ENCODE results near the gene BMPR1B.
A peak's percentile ranks its signal among the peaks of the same experiment; 100 is the strongest.

The BMPR1B gene

DNA sequence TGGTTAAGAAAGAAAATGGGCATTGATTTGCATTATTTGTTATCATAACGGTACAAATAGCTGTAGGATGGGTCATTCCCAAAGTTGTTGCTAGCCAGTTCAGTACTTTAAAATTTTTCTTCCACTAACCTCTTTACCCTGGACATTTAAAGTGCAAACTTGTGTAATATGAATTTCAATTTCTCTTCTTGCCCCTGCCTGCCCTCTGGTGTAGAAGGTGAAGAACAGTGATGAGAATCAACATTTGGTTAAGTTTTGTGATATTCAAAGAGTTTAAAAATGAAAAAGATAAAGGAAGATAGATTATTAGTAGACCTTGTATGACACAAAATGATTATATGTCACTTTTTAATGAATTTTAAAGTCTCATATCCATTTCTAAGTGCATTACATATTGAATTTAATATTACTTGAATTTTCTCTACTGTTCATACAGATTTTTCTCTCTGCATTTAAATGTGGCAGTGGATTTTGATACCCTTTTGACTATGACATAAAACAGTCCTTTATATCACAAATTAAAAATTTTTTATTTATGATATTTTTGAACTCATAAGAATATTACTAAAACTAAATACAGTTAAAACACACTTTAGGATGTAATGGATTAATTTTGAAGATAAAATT, 337.7 kb downstream of the BMPR1B start:
- DNase-seq (peak; percentile 65), ATAC-seq (ENCODE audit: insufficient read depth, low read depth) (peak; percentile 29; the same call in 1 of the 3 replicates)
- peak overlapping the region; percentile 63; the same call in 1 of the 2 replicates for H3K4me2 ChIP-seq (ENCODE audit: insufficient read depth, low read length)
- H3K9me3 ChIP-seq (ENCODE audit: insufficient read depth, low read length, severe bottlenecking), result no peaks in the 10 kb centered on the region
- peaks cover 48% of the 10 kb centered on the region for H3K4me1 ChIP-seq (ENCODE audit: insufficient read depth, low read length)
- peak overlapping the region in 1 of 2 experiments; percentile 15; a peak in 1 of 4 replicates for H3K4me3 ChIP-seq (ENCODE audit: low read depth in 1 of 2, low read length in 2 of 2)
- H3K36me3 ChIP-seq (ENCODE audit: insufficient read depth, low read length), result peaks cover 13% of the 10 kb centered on the region
- no peaks in the 10 kb centered on the region for H3K27me3 ChIP-seq (ENCODE audit: insufficient read depth, low read length, poor library complexity)
- H3K27ac ChIP-seq (ENCODE audit: low read length), result peak overlapping the region; percentile 65
- peaks cover 91% of the 10 kb centered on the region for H3K79me2 ChIP-seq (ENCODE audit: insufficient read depth, low read length)
- TF ChIP-seq, protein P1, sequence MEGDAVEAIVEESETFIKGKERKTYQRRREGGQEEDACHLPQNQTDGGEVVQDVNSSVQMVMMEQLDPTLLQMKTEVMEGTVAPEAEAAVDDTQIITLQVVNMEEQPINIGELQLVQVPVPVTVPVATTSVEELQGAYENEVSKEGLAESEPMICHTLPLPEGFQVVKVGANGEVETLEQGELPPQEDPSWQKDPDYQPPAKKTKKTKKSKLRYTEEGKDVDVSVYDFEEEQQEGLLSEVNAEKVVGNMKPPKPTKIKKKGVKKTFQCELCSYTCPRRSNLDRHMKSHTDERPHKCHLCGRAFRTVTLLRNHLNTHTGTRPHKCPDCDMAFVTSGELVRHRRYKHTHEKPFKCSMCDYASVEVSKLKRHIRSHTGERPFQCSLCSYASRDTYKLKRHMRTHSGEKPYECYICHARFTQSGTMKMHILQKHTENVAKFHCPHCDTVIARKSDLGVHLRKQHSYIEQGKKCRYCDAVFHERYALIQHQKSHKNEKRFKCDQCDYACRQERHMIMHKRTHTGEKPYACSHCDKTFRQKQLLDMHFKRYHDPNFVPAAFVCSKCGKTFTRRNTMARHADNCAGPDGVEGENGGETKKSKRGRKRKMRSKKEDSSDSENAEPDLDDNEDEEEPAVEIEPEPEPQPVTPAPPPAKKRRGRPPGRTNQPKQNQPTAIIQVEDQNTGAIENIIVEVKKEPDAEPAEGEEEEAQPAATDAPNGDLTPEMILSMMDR (IDR thresholded peaks at IDR 0.05; ENCODE audit: borderline replicate concordance, extremely low read depth, low read length, poor library complexity, severe bottlenecking), result peak; percentile 88
- no peak for TF ChIP-seq EZH2 (IDR thresholded peaks at IDR 0.05; ENCODE audit: borderline replicate concordance, low read depth, low read length, severe bottlenecking)
- H2AFZ ChIP-seq (ENCODE audit: low read depth, low read length), result no peak overlapping the region
- H3K9ac ChIP-seq (ENCODE audit: low read depth, low read length), result peak overlapping the region; percentile 67
- H4K20me1 ChIP-seq (ENCODE audit: insufficient read depth, low read length), result no peaks in the 10 kb centered on the region

DNA sequence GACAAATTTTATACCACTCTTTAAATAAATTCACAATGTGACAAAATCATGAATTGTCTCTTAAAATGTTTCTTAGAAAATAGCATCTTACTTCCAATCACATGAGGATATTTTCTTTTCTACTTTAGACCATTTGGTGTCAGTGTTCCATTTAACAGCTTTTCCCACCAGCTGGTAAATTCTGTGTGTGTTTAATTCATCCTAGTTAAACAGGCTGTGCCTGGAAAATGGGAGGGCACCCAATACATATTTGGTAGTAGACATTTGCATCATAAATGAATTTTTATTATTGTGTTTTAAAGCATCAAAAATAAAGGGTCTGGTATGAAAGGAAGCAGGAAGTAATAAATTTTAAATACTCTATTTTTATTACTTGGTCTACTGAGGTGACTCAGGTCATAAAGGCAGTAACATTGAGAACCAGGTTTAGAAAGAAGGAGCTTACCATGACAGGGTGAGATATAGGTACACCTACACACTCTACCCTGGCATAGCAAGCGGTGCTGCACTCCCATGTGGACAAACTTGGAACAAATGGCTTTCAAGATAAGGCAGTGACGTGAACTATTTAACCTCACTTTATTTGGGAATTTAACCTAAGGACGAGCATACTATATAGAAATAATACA, 344.5 kb downstream of the BMPR1B start:
- Histone ChIP-seq H2AFZ (ENCODE audit: low read depth, low read length) (no peak overlapping the region), H3K4me2 (ENCODE audit: insufficient read depth, low read length) (no peak overlapping the region), H4K20me1 (ENCODE audit: insufficient read depth, low read length) (peaks cover 2% of the 10 kb centered on the region; the same call in 1 of the 2 replicates), H3K9me3 (ENCODE audit: insufficient read depth, low read length, severe bottlenecking) (no peaks in the 10 kb centered on the region), H3K4me3 (ENCODE audit: low read depth in 1 of 2, low read length in 2 of 2) (no peak overlapping the region), H3K27me3 (ENCODE audit: insufficient read depth, low read length, poor library complexity) (no peaks in the 10 kb centered on the region), H3K9ac (ENCODE audit: low read depth, low read length) (no peak overlapping the region), H3K4me1 (ENCODE audit: insufficient read depth, low read length) (peaks cover 4% of the 10 kb centered on the region; the same call in 1 of the 2 replicates), H3K79me2 (ENCODE audit: insufficient read depth, low read length) (peaks cover 96% of the 10 kb centered on the region), H3K27ac (ENCODE audit: low read length) (peak overlapping the region; percentile 26; the same call in 1 of the 2 replicates), H3K36me3 (ENCODE audit: insufficient read depth, low read length) (peaks cover 47% of the 10 kb centered on the region)
- no peak for DNase-seq
- peak; percentile 47; the same call in 1 of the 3 replicates for ATAC-seq (ENCODE audit: insufficient read depth, low read depth)
- TF ChIP-seq, protein P1 (IDR thresholded peaks at IDR 0.05; ENCODE audit: borderline replicate concordance, extremely low read depth, low read length, poor library complexity, severe bottlenecking), result peak; percentile 32
- TF ChIP-seq EZH2 (IDR thresholded peaks at IDR 0.05; ENCODE audit: borderline replicate concordance, low read depth, low read length, severe bottlenecking), result no peak

DNA sequence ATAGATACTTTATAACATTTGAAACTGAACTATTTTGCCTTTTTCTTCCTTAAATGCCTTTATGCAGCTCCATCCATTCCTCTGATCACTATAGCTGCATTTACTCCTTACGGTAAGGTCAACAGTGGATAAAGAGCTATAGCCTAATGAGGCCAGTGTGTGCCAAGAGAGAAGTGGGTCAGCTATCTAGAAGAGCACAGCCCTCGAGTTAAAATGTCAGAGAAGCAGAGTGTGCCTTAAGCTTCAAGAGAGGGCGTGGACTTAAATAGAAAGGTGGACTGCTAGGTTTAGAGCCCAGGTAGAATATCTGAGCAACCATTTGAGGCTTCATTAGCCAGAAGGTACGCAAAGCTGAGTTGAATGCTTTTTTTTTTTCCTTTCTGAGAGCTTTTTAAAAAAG, 347.4 kb downstream of the BMPR1B start:
- H3K9ac ChIP-seq (ENCODE audit: low read depth, low read length), result no peak overlapping the region
- no peak for ATAC-seq (ENCODE audit: insufficient read depth, low read depth)
- H4K20me1 ChIP-seq (ENCODE audit: insufficient read depth, low read length), result peaks cover 2% of the 10 kb centered on the region; the same call in 1 of the 2 replicates

More for the DNA sequence above, 347.4 kb downstream of the BMPR1B start:
- Histone ChIP-seq H3K36me3 (ENCODE audit: insufficient read depth, low read length) (peaks cover 60% of the 10 kb centered on the region), H3K27me3 (ENCODE audit: insufficient read depth, low read length, poor library complexity) (no peaks in the 10 kb centered on the region), H3K4me1 (ENCODE audit: insufficient read depth, low read length) (peaks cover 4% of the 10 kb centered on the region; the same call in 1 of the 2 replicates), H2AFZ (ENCODE audit: low read depth, low read length) (no peak overlapping the region), H3K4me3 (ENCODE audit: low read depth in 1 of 2, low read length in 2 of 2) (no peak overlapping the region), H3K9me3 (ENCODE audit: insufficient read depth, low read length, severe bottlenecking) (no peaks in the 10 kb centered on the region), H3K79me2 (ENCODE audit: insufficient read depth, low read length) (peaks cover 82% of the 10 kb centered on the region), H3K4me2 (ENCODE audit: insufficient read depth, low read length) (no peak overlapping the region), H3K27ac (ENCODE audit: low read length) (no peak overlapping the region)
- no peak for DNase-seq
- TF ChIP-seq, protein P1 (IDR thresholded peaks at IDR 0.05; ENCODE audit: borderline replicate concordance, extremely low read depth, low read length, poor library complexity, severe bottlenecking), result no peak
- TF ChIP-seq EZH2 (IDR thresholded peaks at IDR 0.05; ENCODE audit: borderline replicate concordance, low read depth, low read length, severe bottlenecking), result no peak

Data from DND-41 (cell line).